MM.1S (cell line): Measurements from ENCODE around the gene DACH1.

ENCODE experiments used
- DNase-seq: peaks from one replicate; pipeline ENCODE4 v3.0.0-alpha.2; 2015
- H2AFZ ChIP-seq: fragments of 300-600 bp; sonication (generic); 2 replicates; pipeline ENCODE4 v1.6.0; 2016; ENCODE audit warnings: antibody characterized with exemption, low read length
- H3F3A ChIP-seq: fragments of 300-600 bp; sonication (generic); 2 replicates; pipeline ENCODE4 v1.6.1; 2016; ENCODE audit warnings: mild to moderate bottlenecking, antibody characterized with exemption, low read length, moderate library complexity, mixed read lengths; ENCODE audit not compliant: insufficient read depth
- H3K27ac ChIP-seq: fragments of 300-600 bp; sonication (generic); 2 replicates; pipeline ENCODE4 v1.5.1; 2016; ENCODE audit warnings: mild to moderate bottlenecking, low read length
- H3K27me3 ChIP-seq: fragments of 300-600 bp; sonication (generic); replicated peaks from 2 replicates; pipeline ENCODE4 v1.6.0; 2016; ENCODE audit warnings: low read length; ENCODE audit not compliant: insufficient read depth
- H3K36me3 ChIP-seq: fragments of 300-600 bp; sonication (generic); replicated peaks from 2 replicates; pipeline ENCODE4 v1.6.1; 2016; ENCODE audit warnings: mild to moderate bottlenecking, low read length, mixed read lengths; ENCODE audit not compliant: insufficient read depth
- H3K4me1 ChIP-seq: fragments of 300-600 bp; sonication (generic); 2 replicates; pipeline ENCODE4 v1.6.1; 2016; ENCODE audit warnings: low read length, mixed read lengths
- H3K4me2 ChIP-seq: fragments of 300-600 bp; sonication (generic); 2 replicates; pipeline ENCODE4 v1.6.0; 2016; ENCODE audit warnings: low read depth, low read length
- H3K4me3 ChIP-seq: fragments of 300-600 bp; sonication (generic); 2 replicates; pipeline ENCODE4 v1.5.1; 2016; ENCODE audit warnings: low read length, mixed read lengths
- H3K79me2 ChIP-seq: fragments of 300-600 bp; sonication (generic); 2 replicates; pipeline ENCODE4 v1.6.1; 2016; ENCODE audit warnings: mixed run types, low read length, mixed read lengths
- H3K9ac ChIP-seq: fragments of 300-600 bp; sonication (generic); 2 replicates; pipeline ENCODE4 v1.6.1; 2016; ENCODE audit warnings: low read length, mixed read lengths
- H3K9me2 ChIP-seq: fragments of 300-600 bp; sonication (generic); replicated peaks from 2 replicates; pipeline ENCODE4 v1.6.1; 2016; ENCODE audit warnings: mild to moderate bottlenecking, low read length, mixed read lengths; ENCODE audit not compliant: insufficient read depth
- H3K9me3 ChIP-seq: fragments of 300-600 bp; sonication (generic); replicated peaks from 2 replicates; pipeline ENCODE4 v1.6.1; 2016; ENCODE audit warnings: mild to moderate bottlenecking, low read length, mixed read lengths; ENCODE audit not compliant: insufficient read depth
- H4K20me1 ChIP-seq: fragments of 300-600 bp; sonication (generic); 2 replicates; pipeline ENCODE4 v1.6.1; 2016; ENCODE audit warnings: mild to moderate bottlenecking, low read length, moderate library complexity, mixed read lengths; ENCODE audit not compliant: insufficient read depth
- CTCF ChIP-seq: fragments of 300-600 bp; sonication (generic); IDR thresholded peaks from 2 replicates; pipeline ENCODE4 v1.5.1; 2016; ENCODE audit warnings: antibody characterized with exemption, low read length, mixed read lengths
- EZH2 ChIP-seq: fragments of 300-600 bp; sonication (generic); optimal IDR thresholded peaks from 2 replicates; pipeline ENCODE3; 2017; ENCODE audit warnings: low read depth, mild to moderate bottlenecking, antibody characterized with exemption, low read length, mixed read lengths
- EZH2phosphoT487 ChIP-seq: fragments of 300-600 bp; sonication (generic); IDR thresholded peaks from 2 replicates; pipeline ENCODE4 v1.6.1; 2018; ENCODE audit warnings: antibody characterized with exemption, low read length

Gene DACH1

GRCh38 chr13:71875823-71876222 lies 8.8 kb upstream of the DACH1 start:
- no peaks in the 10 kb centered on the region for H3K9me3 ChIP-seq
- no peaks in the 10 kb centered on the region for H3F3A ChIP-seq
- no peaks in the 10 kb centered on the region for H3K79me2 ChIP-seq
- no peaks in the 10 kb centered on the region for H3K9me2 ChIP-seq
- H2AFZ ChIP-seq: no peak overlapping the region
- no peak overlapping the region for H3K4me2 ChIP-seq
- H4K20me1 ChIP-seq: no peaks in the 10 kb centered on the region
- no peak overlapping the region for H3K4me3 ChIP-seq
- H3K9ac ChIP-seq: no peak overlapping the region
- no peak overlapping the region for H3K27ac ChIP-seq
- DNase-seq: no peak
- no peaks in the 10 kb centered on the region for H3K36me3 ChIP-seq
- peaks cover 20% of the 10 kb centered on the region; the same call in 1 of the 2 replicates for H3K4me1 ChIP-seq
- no peak for TF ChIP-seq EZH2phosphoT487
- no peak for TF ChIP-seq CTCF
- TF ChIP-seq EZH2: no peak
- no peaks in the 10 kb centered on the region for H3K27me3 ChIP-seq

- H3K27ac ChIP-seq: no peak overlapping the region
- no peak overlapping the region for H3K9ac ChIP-seq
- H3F3A ChIP-seq: no peaks in the 10 kb centered on the region
- H3K79me2 ChIP-seq: no peaks in the 10 kb centered on the region
- H3K9me2 ChIP-seq: no peaks in the 10 kb centered on the region
- DNase-seq: no peak
- H3K4me3 ChIP-seq: no peak overlapping the region
- no peak overlapping the region for H2AFZ ChIP-seq
- no peaks in the 10 kb centered on the region for H3K36me3 ChIP-seq
- no peak for TF ChIP-seq EZH2phosphoT487
- TF ChIP-seq CTCF: no peak
- no peak for TF ChIP-seq EZH2
- no peaks in the 10 kb centered on the region for H3K9me3 ChIP-seq
- no peaks in the 10 kb centered on the region for H4K20me1 ChIP-seq
- H3K4me1 ChIP-seq: peaks cover 20% of the 10 kb centered on the region; the same call in 1 of the 2 replicates
- no peaks in the 10 kb centered on the region for H3K27me3 ChIP-seq
- H3K4me2 ChIP-seq: no peak overlapping the region
Measured at GRCh38 chr13:71874458-71874857, 7.5 kb upstream of the DACH1 start.

- no peaks in the 10 kb centered on the region for H3K36me3 ChIP-seq
- H3K79me2 ChIP-seq: no peaks in the 10 kb centered on the region
- H3K4me2 ChIP-seq: no peak overlapping the region
- no peak for DNase-seq
- H3K9me2 ChIP-seq: no peaks in the 10 kb centered on the region
- no peaks in the 10 kb centered on the region for H3K27me3 ChIP-seq
- H3K9me3 ChIP-seq: no peaks in the 10 kb centered on the region
- H3K27ac ChIP-seq: no peak overlapping the region
- no peak overlapping the region for H3K4me3 ChIP-seq
- H4K20me1 ChIP-seq: no peaks in the 10 kb centered on the region
- H2AFZ ChIP-seq: no peak overlapping the region
- no peak for TF ChIP-seq EZH2phosphoT487
- TF ChIP-seq EZH2: no peak
- no peak for TF ChIP-seq CTCF
- no peak overlapping the region for H3K9ac ChIP-seq
- H3F3A ChIP-seq: no peaks in the 10 kb centered on the region
- H3K4me1 ChIP-seq: peaks cover 17% of the 10 kb centered on the region; the same call in 1 of the 2 replicates
Measured at GRCh38 chr13:71873418-71874247, 6.6 kb upstream of the DACH1 start.
